DOHH2 (cell line): ENCODE results near the gene ANO6.

Experiments
- CTCF ChIP-seq: fragments of 200-600 bp; sonication (generic); IDR thresholded peaks from one replicate; pipeline ENCODE4 v1.5.1; 2014; ENCODE audit warnings: antibody characterized with exemption, mild to moderate bottlenecking, low read depth, low read length; ENCODE audit not compliant: poor library complexity, severe bottlenecking
- EZH2phosphoT487 ChIP-seq: fragments of 200-600 bp; sonication (generic); IDR thresholded peaks from 2 replicates; pipeline ENCODE4 v1.6.1; 2017; ENCODE audit warnings: borderline replicate concordance, mild to moderate bottlenecking, antibody characterized with exemption, low read length, moderate library complexity, mixed read lengths

GRCh38 chr12:45279931-45280830 is 64.3 kb downstream of the ANO6 start:
- TF ChIP-seq CTCF (no peak), EZH2phosphoT487 (no peak)
